Skeletal muscle satellite cell (primary cell): ENCODE measurements around the gene NAIF1.

Source experiments
- H3K27me3 ChIP-seq: 2 replicates; pipeline ENCODE4 v1.7.0; 2013; ENCODE audit warnings: low read length; ENCODE audit not compliant: control insufficient read depth, insufficient read depth
- H3K36me3 ChIP-seq: 2 replicates; pipeline ENCODE4 v1.7.0; 2013; ENCODE audit warnings: mild to moderate bottlenecking, control low read depth, low read length; ENCODE audit not compliant: insufficient read depth
- H3K4me1 ChIP-seq: 2 replicates; pipeline ENCODE4 v1.7.0; 2013; ENCODE audit warnings: low read length; ENCODE audit not compliant: control insufficient read depth, insufficient read depth
- H3K4me2 ChIP-seq: 2 replicates; pipeline ENCODE4 v1.7.0; 2013; ENCODE audit warnings: mild to moderate bottlenecking, low read length
- H3K4me3 ChIP-seq: 2 replicates; pipeline ENCODE4 v1.7.0; 2013; ENCODE audit warnings: low read length
- H3K9ac ChIP-seq: 2 replicates; pipeline ENCODE4 v1.7.0; 2013; ENCODE audit warnings: mild to moderate bottlenecking, low read depth, low read length, moderate library complexity
- H3K9me3 ChIP-seq: replicated peaks from 2 replicates; pipeline ENCODE4 v1.7.0; 2013; ENCODE audit warnings: mild to moderate bottlenecking, control low read depth, low read length

NAIF1 gene

GRCh38 chr9:128107468-128108268, 40.5 kb upstream of the NAIF1 start:
- Histone ChIP-seq H3K4me2 (no peak overlapping the region), H3K9ac (no peak overlapping the region), H3K27me3 (no peaks in the 10 kb centered on the region), H3K4me3 (no peak overlapping the region), H3K9me3 (no peaks in the 10 kb centered on the region), H3K36me3 (peaks cover 49% of the 10 kb centered on the region), H3K4me1 (peaks cover 17% of the 10 kb centered on the region)

DNA sequence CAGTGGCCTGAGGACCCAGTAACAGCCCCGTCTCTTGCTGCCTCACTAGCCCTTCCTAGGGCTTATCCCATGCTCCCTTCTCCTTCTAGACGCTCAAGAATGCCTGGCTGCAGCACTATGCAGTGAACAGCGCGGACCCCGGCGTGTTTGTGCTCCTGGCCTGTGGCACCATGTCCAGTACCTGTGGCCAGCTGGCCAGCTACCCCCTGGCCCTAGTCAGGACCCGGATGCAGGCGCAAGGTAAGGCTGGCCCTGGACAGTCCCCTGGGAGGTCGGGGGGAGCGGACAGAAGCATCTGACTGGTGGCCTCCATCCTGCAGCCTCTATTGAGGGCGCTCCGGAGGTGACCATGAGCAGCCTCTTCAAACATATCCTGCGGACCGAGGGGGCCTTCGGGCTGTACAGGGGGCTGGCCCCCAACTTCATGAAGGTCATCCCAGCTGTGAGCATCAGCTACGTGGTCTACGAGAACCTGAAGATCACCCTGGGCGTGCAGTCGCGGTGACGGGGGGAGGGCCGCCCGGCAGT, 39.9 kb upstream of the NAIF1 start:
- Histone ChIP-seq H3K36me3 (peaks cover 55% of the 10 kb centered on the region), H3K4me2 (no peak overlapping the region), H3K27me3 (no peaks in the 10 kb centered on the region), H3K4me3 (no peak overlapping the region), H3K4me1 (peaks cover 18% of the 10 kb centered on the region), H3K9ac (no peak overlapping the region), H3K9me3 (no peaks in the 10 kb centered on the region)

DNA sequence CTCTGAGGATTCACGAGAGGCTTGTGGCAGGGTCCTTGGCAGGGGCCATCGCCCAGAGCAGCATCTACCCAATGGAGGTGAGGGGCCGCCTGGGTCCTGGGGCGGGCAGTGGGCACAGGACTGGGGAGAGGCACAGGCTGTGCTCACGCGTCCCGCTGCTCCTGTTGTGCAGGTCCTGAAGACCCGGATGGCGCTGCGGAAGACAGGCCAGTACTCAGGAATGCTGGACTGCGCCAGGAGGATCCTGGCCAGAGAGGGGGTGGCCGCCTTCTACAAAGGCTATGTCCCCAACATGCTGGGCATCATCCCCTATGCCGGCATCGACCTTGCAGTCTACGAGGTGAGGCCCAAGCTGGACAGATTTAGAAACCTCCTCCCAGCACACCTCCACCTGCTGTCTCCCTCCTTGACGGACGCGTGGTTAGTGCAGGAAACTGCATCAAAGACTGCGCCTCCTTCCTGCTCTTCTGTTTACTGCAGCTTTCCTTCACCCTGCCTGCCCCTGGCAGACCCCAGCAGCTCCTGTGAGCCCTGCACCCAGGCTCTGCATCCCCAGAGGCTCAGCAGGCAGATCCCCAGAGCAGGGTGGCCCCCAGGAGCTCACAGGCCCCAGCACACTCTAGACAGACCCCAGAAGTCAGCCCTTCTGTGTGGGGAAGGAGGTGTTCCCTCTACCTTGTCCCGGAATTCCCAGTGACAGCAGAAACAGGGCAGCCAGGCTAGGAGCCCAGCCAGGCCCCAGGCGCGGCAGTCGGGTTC, 39.2 kb upstream of the NAIF1 start:
- no peak overlapping the region for H3K4me3 ChIP-seq
- H3K36me3 ChIP-seq: peaks cover 60% of the 10 kb centered on the region
- no peaks in the 10 kb centered on the region for H3K9me3 ChIP-seq
- H3K4me1 ChIP-seq: peaks cover 24% of the 10 kb centered on the region
- no peak overlapping the region for H3K4me2 ChIP-seq
- H3K27me3 ChIP-seq: no peaks in the 10 kb centered on the region
- no peak overlapping the region for H3K9ac ChIP-seq

DNA sequence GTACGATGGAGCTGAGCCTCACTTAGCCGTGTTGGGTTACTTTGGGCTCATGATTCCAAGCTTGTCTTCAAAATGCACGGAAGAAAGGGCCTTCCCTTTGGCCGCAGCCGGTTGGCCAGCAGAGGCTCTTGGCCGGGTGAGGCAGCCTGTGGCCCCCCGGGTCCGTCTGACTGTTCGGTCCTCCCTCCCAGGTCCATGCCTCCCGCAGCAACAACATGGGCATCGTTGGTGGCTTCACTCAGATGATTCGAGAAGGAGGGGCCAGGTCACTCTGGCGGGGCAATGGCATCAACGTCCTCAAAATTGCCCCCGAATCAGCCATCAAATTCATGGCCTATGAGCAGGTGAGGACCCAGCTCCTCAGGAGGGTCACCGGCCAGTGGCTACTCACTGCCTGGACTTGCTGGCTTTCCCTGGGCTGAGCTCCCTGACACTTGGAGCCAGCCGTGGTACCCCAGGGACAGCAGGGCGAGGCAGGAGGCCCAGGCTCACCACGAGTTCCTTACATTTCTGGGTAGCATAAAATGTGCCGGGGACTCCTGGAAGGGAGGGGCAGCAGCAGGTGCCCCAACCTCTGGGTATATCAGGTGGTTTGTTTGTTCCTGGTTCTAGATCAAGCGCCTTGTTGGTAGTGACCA, 38.5 kb upstream of the NAIF1 start:
- Histone ChIP-seq H3K4me2 (no peak overlapping the region), H3K36me3 (peaks cover 67% of the 10 kb centered on the region)

DNA sequence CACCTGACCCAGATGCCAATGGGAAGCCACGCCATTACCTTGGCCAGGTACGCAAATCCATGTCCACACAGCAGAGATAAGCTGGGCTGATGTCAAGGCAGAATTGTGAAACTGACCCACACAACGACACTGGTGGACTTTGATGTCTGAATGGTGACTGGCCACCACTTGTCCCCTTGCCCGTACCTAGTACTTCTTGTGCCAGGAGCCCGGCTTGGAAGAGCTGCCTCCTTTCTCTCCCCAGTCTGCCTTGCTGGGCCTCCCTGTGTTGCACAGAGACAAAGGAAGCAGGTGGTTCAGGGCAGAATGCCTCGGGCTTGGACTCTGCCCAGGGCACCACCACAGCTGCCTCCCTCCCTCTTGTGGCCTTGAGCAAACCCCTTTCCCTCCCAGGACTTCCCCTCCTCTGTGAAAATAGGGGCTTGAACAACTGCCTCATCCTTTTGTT, 37.1 kb upstream of the NAIF1 start:
- Histone ChIP-seq H3K9me3 (no peaks in the 10 kb centered on the region), H3K4me2 (no peak overlapping the region), H3K4me1 (peaks cover 46% of the 10 kb centered on the region), H3K4me3 (no peak overlapping the region), H3K9ac (no peak overlapping the region), H3K36me3 (peaks cover 69% of the 10 kb centered on the region), H3K27me3 (no peaks in the 10 kb centered on the region)

More for the DNA sequence above, 38.5 kb upstream of the NAIF1 start:
- H3K9me3 ChIP-seq: no peaks in the 10 kb centered on the region
- no peaks in the 10 kb centered on the region for H3K27me3 ChIP-seq
- peaks cover 31% of the 10 kb centered on the region for H3K4me1 ChIP-seq
- H3K9ac ChIP-seq: no peak overlapping the region
- H3K4me3 ChIP-seq: no peak overlapping the region

GRCh38 chr9:128103589-128103962, 36.5 kb upstream of the NAIF1 start:
- Histone ChIP-seq H3K4me2 (no peak overlapping the region), H3K9ac (no peak overlapping the region), H3K4me3 (no peak overlapping the region), H3K9me3 (no peaks in the 10 kb centered on the region), H3K36me3 (peaks cover 69% of the 10 kb centered on the region), H3K4me1 (peaks cover 52% of the 10 kb centered on the region), H3K27me3 (no peaks in the 10 kb centered on the region)

DNA sequence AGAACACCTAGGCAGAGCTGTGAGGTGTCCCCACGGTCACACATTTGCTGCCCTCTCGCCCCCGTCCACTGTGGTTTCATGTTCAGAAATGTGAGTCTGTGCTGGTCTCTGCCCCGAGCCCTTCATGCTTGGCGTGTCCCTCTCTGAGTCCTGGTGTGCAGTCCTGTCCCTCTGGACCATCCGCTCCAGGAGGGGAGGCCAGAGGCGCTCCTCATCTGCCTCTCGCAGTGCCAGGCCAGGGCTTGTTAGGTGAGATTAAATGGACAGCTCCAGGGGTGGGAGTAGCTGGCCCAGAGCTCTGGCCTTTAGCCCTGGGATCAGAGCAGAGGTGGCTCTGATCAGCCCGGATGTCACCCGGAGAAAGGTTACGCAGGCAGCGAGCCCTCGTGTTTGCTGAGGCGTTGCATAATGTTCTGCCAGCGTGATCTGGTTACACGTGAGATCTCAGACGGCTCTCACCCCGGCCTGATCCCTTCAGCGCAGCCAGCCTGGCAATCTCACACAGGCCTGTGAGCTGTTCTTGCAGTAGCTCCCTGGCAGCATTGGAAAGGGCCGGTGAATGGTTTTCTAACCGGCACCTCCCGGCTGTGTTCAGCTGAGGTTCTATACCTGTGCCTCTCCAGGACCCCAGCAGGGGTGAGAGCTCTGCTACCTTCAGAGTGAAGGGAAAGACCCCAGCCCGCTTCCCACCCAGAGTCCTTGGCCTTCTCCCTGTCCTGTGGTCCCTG, 35.9 kb upstream of the NAIF1 start:
- Histone ChIP-seq H3K36me3 (peaks cover 66% of the 10 kb centered on the region), H3K27me3 (no peaks in the 10 kb centered on the region), H3K9ac (no peak overlapping the region), H3K4me1 (peaks cover 58% of the 10 kb centered on the region), H3K9me3 (no peaks in the 10 kb centered on the region), H3K4me2 (no peak overlapping the region), H3K4me3 (no peak overlapping the region)

DNA sequence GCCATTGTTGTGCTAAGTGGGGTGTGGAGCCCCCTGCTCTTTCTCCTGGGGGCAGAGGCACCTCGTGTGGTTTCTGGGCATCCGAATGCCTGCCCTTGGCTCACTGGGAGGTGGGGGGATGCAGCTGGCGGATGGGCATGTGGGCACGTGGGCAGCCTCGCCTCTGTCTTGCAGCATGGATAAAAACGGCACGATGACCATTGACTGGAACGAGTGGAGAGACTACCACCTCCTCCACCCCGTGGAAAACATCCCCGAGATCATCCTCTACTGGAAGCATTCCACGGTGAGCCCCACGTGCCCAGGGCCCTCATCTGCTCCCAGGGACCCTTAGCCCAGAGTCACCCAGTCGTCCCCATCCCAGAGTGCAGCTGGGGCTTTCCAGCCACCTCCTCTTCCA, 35.1 kb upstream of the NAIF1 start:
- Histone ChIP-seq H3K9me3 (no peaks in the 10 kb centered on the region), H3K4me2 (no peak overlapping the region), H3K27me3 (no peaks in the 10 kb centered on the region), H3K9ac (no peak overlapping the region), H3K4me1 (peaks cover 66% of the 10 kb centered on the region), H3K4me3 (no peak overlapping the region), H3K36me3 (peaks cover 58% of the 10 kb centered on the region)

GRCh38 chr9:128101690-128102089, 34.6 kb upstream of the NAIF1 start:
- H3K36me3 ChIP-seq: peaks cover 52% of the 10 kb centered on the region

GRCh38 chr9:128101231-128101661, 34.1 kb upstream of the NAIF1 start:
- Histone ChIP-seq H3K27me3 (no peaks in the 10 kb centered on the region), H3K9me3 (no peaks in the 10 kb centered on the region), H3K4me1 (peaks cover 67% of the 10 kb centered on the region), H3K9ac (peak overlapping the region; percentile 90), H3K4me3 (no peak overlapping the region), H3K36me3 (peaks cover 48% of the 10 kb centered on the region), H3K4me2 (peak overlapping the region; percentile 96)

More at GRCh38 chr9:128101690-128102089, 34.6 kb upstream of the NAIF1 start:
- H3K9ac ChIP-seq: no peak overlapping the region
- no peaks in the 10 kb centered on the region for H3K27me3 ChIP-seq
- H3K9me3 ChIP-seq: no peaks in the 10 kb centered on the region
- no peak overlapping the region for H3K4me3 ChIP-seq
- H3K4me2 ChIP-seq: no peak overlapping the region
- H3K4me1 ChIP-seq: peaks cover 67% of the 10 kb centered on the region

GRCh38 chr9:128100581-128100980, 33.5 kb upstream of the NAIF1 start:
- Histone ChIP-seq H3K9ac (peak overlapping the region; percentile 90), H3K4me2 (peak overlapping the region; percentile 96), H3K4me3 (peak overlapping the region; percentile 75), H3K36me3 (peaks cover 41% of the 10 kb centered on the region), H3K27me3 (no peaks in the 10 kb centered on the region), H3K4me1 (peaks cover 67% of the 10 kb centered on the region), H3K9me3 (no peaks in the 10 kb centered on the region)
